HepG2 (cell line): ENCODE results near the gene DCPS. TPM values are rescaled to one million over a fixed set of nuclear protein-coding genes. Genes with fewer than 3 reads are reported as not detected.

Source experiments
- ARNTL ChIP-seq: sonication (generic); formaldehyde crosslinking; IDR thresholded peaks from 2 replicates; pipeline ENCODE4 v1.4.0; 2020; ENCODE audit warnings: mild to moderate bottlenecking, missing genetic modification reagents
- DPF2 ChIP-seq: sonication (generic); formaldehyde crosslinking; IDR thresholded peaks from 2 replicates; pipeline ENCODE4 v1.4.0; 2020; ENCODE audit warnings: mild to moderate bottlenecking, low read depth, missing genetic modification reagents, borderline replicate concordance
- ERF ChIP-seq: IDR thresholded peaks from 2 replicates; pipeline ENCODE4 v1.6.1; 2018; ENCODE audit warnings: missing biosample characterization, missing genetic modification reagents
- HMG20A ChIP-seq: IDR thresholded peaks from 2 replicates; pipeline ENCODE4 v1.6.1; 2016; ENCODE audit warnings: borderline replicate concordance
- MXI1 ChIP-seq: IDR thresholded peaks from 3 replicates; pipeline ENCODE4 v1.6.1; 2012; ENCODE audit warnings: low read depth, low read length, inconsistent platforms, borderline replicate concordance
- NR2C2 ChIP-seq: sonication (generic); formaldehyde crosslinking; IDR thresholded peaks from 2 replicates; pipeline ENCODE4 v1.4.0; 2020; ENCODE audit warnings: missing genetic modification reagents, mild to moderate bottlenecking, moderate library complexity, borderline replicate concordance
- POLR2G ChIP-seq: fragments of 200-400 bp; formaldehyde crosslinking; IDR thresholded peaks from 2 replicates; pipeline ENCODE4 v1.6.1; 2018; ENCODE audit warnings: mild to moderate bottlenecking, low read depth, low read length, moderate library complexity
- SIN3B ChIP-seq: fragments of 150-350 bp; IDR thresholded peaks from 2 replicates; pipeline ENCODE4 v1.6.1; 2014; ENCODE audit warnings: low read length
- SNRNP70 ChIP-seq: fragments of 200-400 bp; formaldehyde crosslinking; IDR thresholded peaks from 2 replicates; pipeline ENCODE4 v1.6.1; 2017; ENCODE audit warnings: mild to moderate bottlenecking, low read depth, low read length, moderate library complexity
- SRY ChIP-seq: sonication (generic); formaldehyde crosslinking; IDR thresholded peaks from 2 replicates; pipeline ENCODE4 v1.8.0; 2022; ENCODE audit warnings: mild to moderate bottlenecking, missing genetic modification reagents
- TCF7 ChIP-seq: sonication (generic); IDR thresholded peaks from 2 replicates; pipeline ENCODE4 v1.6.1; 2016; ENCODE audit warnings: antibody characterized with exemption, low read depth
- ZBTB46 ChIP-seq: sonication (generic); formaldehyde crosslinking; IDR thresholded peaks from 2 replicates; pipeline ENCODE4 v1.4.0; 2020; ENCODE audit warnings: mild to moderate bottlenecking, missing genetic modification reagents, borderline replicate concordance
- ZEB1 ChIP-seq: IDR thresholded peaks from 2 replicates; pipeline ENCODE4 v1.6.1; 2012; ENCODE audit warnings: mild to moderate bottlenecking, low read depth, inconsistent platforms; ENCODE audit not compliant: insufficient replicate concordance
- ZNF224 ChIP-seq: sonication (generic); formaldehyde crosslinking; IDR thresholded peaks from 2 replicates; pipeline ENCODE4 v1.5.0; 2020; ENCODE audit warnings: mild to moderate bottlenecking, missing genetic modification reagents
- ZNF333 ChIP-seq: sonication (generic); formaldehyde crosslinking; IDR thresholded peaks from 2 replicates; pipeline ENCODE4 v1.4.0; 2020; ENCODE audit warnings: mild to moderate bottlenecking, missing genetic modification reagents, borderline replicate concordance
- ZNF335 ChIP-seq: sonication (generic); formaldehyde crosslinking; IDR thresholded peaks from 2 replicates; pipeline ENCODE4 v1.4.0; 2020; ENCODE audit warnings: missing genetic modification reagents
- polyA plus RNA-seq, 8 experiments: library from polyadenylated mRNA; depleted of rRNA in 3 of 8; stranded (reverse) in 7 of 8; unstranded in 1 of 8; fragments of >200 nt; fragmentation: Illumina TruSeq in 4 of 8; extraction: Trizol in 4 of 8; gene quantifications; 2 replicates each; pipeline versions ENCODE4 v1.2.1 to v1.2.3, GENCODE V29; 2011 to 2016; ENCODE audit warnings: low read depth in 4 of 8, missing spikeins in 1 of 8, mixed read lengths in 1 of 8; ENCODE audit not compliant: insufficient read depth in 1 of 8
- total RNA-seq, 5 experiments: library from RNA; depleted of rRNA; stranded (reverse); fragments of >200 nt; fragmentation: Illumina TruSeq; extraction: Trizol; gene quantifications; 2 replicates each; pipeline ENCODE4 v1.2.3, GENCODE V29; 2016; ENCODE audit warnings: low read depth in 1 of 5
- TF ChIP-seq, protein P1 (sequence below): sonication (generic); formaldehyde crosslinking; IDR thresholded peaks from 2 replicates; pipeline ENCODE4 v1.8.0; 2022; ENCODE audit warnings: missing genetic modification reagents, mild to moderate bottlenecking, moderate library complexity, borderline replicate concordance
- TF ChIP-seq, protein P2 (sequence below): sonication (generic); formaldehyde crosslinking; IDR thresholded peaks from 2 replicates; pipeline ENCODE4 v1.4.0; 2020; ENCODE audit warnings: missing genetic modification reagents
- TF ChIP-seq, protein P3 (sequence below): IDR thresholded peaks from 2 replicates; pipeline ENCODE4 v1.6.1; 2016; ENCODE audit warnings: low read depth, control low read depth
- TF ChIP-seq, protein P4 (sequence below): sonication (generic); formaldehyde crosslinking; IDR thresholded peaks from 2 replicates; pipeline ENCODE4 v1.4.0; 2020; ENCODE audit warnings: missing genetic modification reagents

Gene DCPS
- total and polyA plus RNA-seq, 2 of the 13 experiments (the other 11 are each of a cell fraction or from before 2014, with no cell fraction given), result 21.9 to 22.5 TPM

GRCh38 chr11:126355324-126355925 lies 51.6 kb downstream of the DCPS start, which contains the start of gene ST3GAL4 (continued):
- TF ChIP-seq ZBTB46 (CRISPR knock-in tag) (no peak), ZEB1 (no peak), TCF7 (no peak), POLR2G (peak; percentile 64), ZNF224 (no peak), HMG20A (CRISPR knock-in tag) (no peak), ZNF333 (CRISPR knock-in tag) (no peak), NR2C2 (CRISPR knock-in tag) (no peak), ZNF335 (CRISPR knock-in tag) (no peak), MXI1 (no peak; the same call in 2 of the 3 replicates), ARNTL (no peak; the same call in 1 of the 2 replicates), ERF (CRISPR knock-in tag) (0 out of 2 replicates have a peak, but pooled peaks have one; percentile 20), DPF2 (no peak), SRY (CRISPR knock-in tag) (no peak), SIN3B (no peak), SNRNP70 (no peak)
- TF ChIP-seq, protein P1, sequence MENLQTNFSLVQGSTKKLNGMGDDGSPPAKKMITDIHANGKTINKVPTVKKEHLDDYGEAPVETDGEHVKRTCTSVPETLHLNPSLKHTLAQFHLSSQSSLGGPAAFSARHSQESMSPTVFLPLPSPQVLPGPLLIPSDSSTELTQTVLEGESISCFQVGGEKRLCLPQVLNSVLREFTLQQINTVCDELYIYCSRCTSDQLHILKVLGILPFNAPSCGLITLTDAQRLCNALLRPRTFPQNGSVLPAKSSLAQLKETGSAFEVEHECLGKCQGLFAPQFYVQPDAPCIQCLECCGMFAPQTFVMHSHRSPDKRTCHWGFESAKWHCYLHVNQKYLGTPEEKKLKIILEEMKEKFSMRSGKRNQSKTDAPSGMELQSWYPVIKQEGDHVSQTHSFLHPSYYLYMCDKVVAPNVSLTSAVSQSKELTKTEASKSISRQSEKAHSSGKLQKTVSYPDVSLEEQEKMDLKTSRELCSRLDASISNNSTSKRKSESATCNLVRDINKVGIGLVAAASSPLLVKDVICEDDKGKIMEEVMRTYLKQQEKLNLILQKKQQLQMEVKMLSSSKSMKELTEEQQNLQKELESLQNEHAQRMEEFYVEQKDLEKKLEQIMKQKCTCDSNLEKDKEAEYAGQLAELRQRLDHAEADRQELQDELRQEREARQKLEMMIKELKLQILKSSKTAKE (CRISPR knock-in tag), result no peak
- TF ChIP-seq, protein P2, sequence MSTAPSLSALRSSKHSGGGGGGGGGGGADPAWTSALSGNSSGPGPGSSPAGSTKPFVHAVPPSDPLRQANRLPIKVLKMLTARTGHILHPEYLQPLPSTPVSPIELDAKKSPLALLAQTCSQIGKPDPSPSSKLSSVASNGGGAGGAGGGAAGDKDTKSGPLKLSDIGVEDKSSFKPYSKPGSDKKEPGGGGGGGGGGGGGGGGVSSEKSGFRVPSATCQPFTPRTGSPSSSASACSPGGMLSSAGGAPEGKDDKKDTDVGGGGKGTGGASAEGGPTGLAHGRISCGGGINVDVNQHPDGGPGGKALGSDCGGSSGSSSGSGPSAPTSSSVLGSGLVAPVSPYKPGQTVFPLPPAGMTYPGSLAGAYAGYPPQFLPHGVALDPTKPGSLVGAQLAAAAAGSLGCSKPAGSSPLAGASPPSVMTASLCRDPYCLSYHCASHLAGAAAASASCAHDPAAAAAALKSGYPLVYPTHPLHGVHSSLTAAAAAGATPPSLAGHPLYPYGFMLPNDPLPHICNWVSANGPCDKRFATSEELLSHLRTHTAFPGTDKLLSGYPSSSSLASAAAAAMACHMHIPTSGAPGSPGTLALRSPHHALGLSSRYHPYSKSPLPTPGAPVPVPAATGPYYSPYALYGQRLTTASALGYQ (CRISPR knock-in tag), result no peak
- TF ChIP-seq, protein P3, sequence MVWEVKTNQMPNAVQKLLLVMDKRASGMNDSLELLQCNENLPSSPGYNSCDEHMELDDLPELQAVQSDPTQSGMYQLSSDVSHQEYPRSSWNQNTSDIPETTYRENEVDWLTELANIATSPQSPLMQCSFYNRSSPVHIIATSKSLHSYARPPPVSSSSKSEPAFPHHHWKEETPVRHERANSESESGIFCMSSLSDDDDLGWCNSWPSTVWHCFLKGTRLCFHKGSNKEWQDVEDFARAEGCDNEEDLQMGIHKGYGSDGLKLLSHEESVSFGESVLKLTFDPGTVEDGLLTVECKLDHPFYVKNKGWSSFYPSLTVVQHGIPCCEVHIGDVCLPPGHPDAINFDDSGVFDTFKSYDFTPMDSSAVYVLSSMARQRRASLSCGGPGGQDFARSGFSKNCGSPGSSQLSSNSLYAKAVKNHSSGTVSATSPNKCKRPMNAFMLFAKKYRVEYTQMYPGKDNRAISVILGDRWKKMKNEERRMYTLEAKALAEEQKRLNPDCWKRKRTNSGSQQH, result no peak
- TF ChIP-seq, protein P4, sequence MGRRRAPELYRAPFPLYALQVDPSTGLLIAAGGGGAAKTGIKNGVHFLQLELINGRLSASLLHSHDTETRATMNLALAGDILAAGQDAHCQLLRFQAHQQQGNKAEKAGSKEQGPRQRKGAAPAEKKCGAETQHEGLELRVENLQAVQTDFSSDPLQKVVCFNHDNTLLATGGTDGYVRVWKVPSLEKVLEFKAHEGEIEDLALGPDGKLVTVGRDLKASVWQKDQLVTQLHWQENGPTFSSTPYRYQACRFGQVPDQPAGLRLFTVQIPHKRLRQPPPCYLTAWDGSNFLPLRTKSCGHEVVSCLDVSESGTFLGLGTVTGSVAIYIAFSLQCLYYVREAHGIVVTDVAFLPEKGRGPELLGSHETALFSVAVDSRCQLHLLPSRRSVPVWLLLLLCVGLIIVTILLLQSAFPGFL (CRISPR knock-in tag), result no peak
